Activated CD4-positive, alpha-beta memory T cell treated with anti-CD3 and anti-CD28 coated beads, Interleukin-2, amount 10 ng/mL, durations not matched to agents 7 days and 5 days (primary cell): ENCODE results near the gene SLC25A27. TPM values are rescaled to one million over a fixed set of nuclear protein-coding genes. Genes with fewer than 3 reads are reported as not detected.

Experiments used
- CTCF ChIA-PET: fragments of 350-600 bp; sonication (Branson Sonifier 250); formaldehyde crosslinking; loops from one replicate; lab custom pipeline; 2021; ENCODE audit warnings: antibody characterized with exemption, inconsistent platforms; lab: Charles Lee
- POLR2A ChIA-PET: fragments of 350-600 bp; sonication (Branson Sonifier 250); formaldehyde crosslinking; loops from one replicate; lab custom pipeline; 2021; ENCODE audit warnings: antibody characterized with exemption; lab: Charles Lee
- DNase-seq: peaks from one replicate; pipeline ENCODE4 v3.0.0-alpha.2; 2020
- H3K27ac Mint-ChIP-seq: one replicate; pipeline ENCODE4 v1.8.0; 2021; ENCODE audit warnings: mild to moderate bottlenecking, mixed read lengths
- H3K27me3 Mint-ChIP-seq: one replicate; pipeline ENCODE4 v1.8.0; 2021; ENCODE audit warnings: mixed read lengths
- H3K36me3 Mint-ChIP-seq: one replicate; pipeline ENCODE4 v1.8.0; 2021; ENCODE audit warnings: low read depth, mixed read lengths
- H3K4me1 Mint-ChIP-seq: one replicate; pipeline ENCODE4 v1.8.0; 2021; ENCODE audit warnings: mixed read lengths
- H3K4me3 Mint-ChIP-seq: one replicate; pipeline ENCODE4 v1.8.0; 2021; ENCODE audit warnings: mild to moderate bottlenecking, mixed read lengths
- H3K9me3 Mint-ChIP-seq: one replicate; pipeline ENCODE4 v1.8.0; 2021; ENCODE audit warnings: mixed read lengths
- total RNA-seq, 2 experiments: library from RNA; stranded (reverse); gene quantifications; one replicate each; pipeline ENCODE4 v1.2.3, GENCODE V29; 2021

Gene SLC25A27, protein sequence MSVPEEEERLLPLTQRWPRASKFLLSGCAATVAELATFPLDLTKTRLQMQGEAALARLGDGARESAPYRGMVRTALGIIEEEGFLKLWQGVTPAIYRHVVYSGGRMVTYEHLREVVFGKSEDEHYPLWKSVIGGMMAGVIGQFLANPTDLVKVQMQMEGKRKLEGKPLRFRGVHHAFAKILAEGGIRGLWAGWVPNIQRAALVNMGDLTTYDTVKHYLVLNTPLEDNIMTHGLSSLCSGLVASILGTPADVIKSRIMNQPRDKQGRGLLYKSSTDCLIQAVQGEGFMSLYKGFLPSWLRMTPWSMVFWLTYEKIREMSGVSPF
- not detected for total RNA-seq

- Mint-ChIP-seq H3K36me3 (no peaks in the 10 kb centered on the region), H3K9me3 (no peaks in the 10 kb centered on the region), H3K4me1 (peaks cover 15% of the 10 kb centered on the region), H3K27ac (no peak within 1 kb of the TSS), H3K4me3 (peak within 1 kb of the TSS; percentile 71), H3K27me3 (peaks cover 45% of the 10 kb centered on the region)
- POLR2A ChIA-PET: no interaction called here
- CTCF ChIA-PET: no interaction called here
- DNase-seq: peak; percentile 85
These were observed at the start of gene SLC25A27, which contains the start of gene CYP39A1 for GRCh38 chr6:46652603-46653438. Gene SLC25A27, plus strand, starts transcription at chr6:46652975. Its CDS starts 218 bp downstream, at chr6:46653193. Gene CYP39A1, minus strand, starts transcription at chr6:46652818. Its CDS starts 236 bp downstream, at chr6:46652582.

GRCh38 chr6:46605091-46605797, 47.5 kb upstream of the SLC25A27 start:
- POLR2A ChIA-PET: no interaction called here

GRCh38 chr6:46606338-46606737, 46.4 kb upstream of the SLC25A27 start:
- POLR2A ChIA-PET: no interaction called here
- no peak for DNase-seq
- H3K36me3 Mint-ChIP-seq: no peaks in the 10 kb centered on the region
- H3K27me3 Mint-ChIP-seq: peaks cover 4% of the 10 kb centered on the region
- peaks cover 1% of the 10 kb centered on the region for H3K4me1 Mint-ChIP-seq
- no peak overlapping the region for H3K27ac Mint-ChIP-seq
- CTCF ChIA-PET: no interaction called here
- H3K4me3 Mint-ChIP-seq: no peak overlapping the region
- no peaks in the 10 kb centered on the region for H3K9me3 Mint-ChIP-seq

More at GRCh38 chr6:46605091-46605797, 47.5 kb upstream of the SLC25A27 start:
- Mint-ChIP-seq H3K9me3 (no peaks in the 10 kb centered on the region), H3K27ac (no peak overlapping the region), H3K27me3 (peaks cover 4% of the 10 kb centered on the region), H3K4me3 (no peak overlapping the region), H3K36me3 (no peaks in the 10 kb centered on the region), H3K4me1 (peaks cover 1% of the 10 kb centered on the region)
- CTCF ChIA-PET: no interaction called here
- no peak for DNase-seq

GRCh38 chr6:46610862-46611553, 41.8 kb upstream of the SLC25A27 start:
- ChIA-PET POLR2A (no interaction called here), CTCF (no interaction called here)
- peaks cover 6% of the 10 kb centered on the region for H3K27me3 Mint-ChIP-seq
- H3K4me1 Mint-ChIP-seq: no peaks in the 10 kb centered on the region
- H3K27ac Mint-ChIP-seq: no peak overlapping the region
- H3K4me3 Mint-ChIP-seq: no peak overlapping the region
- no peak for DNase-seq
- H3K36me3 Mint-ChIP-seq: no peaks in the 10 kb centered on the region
- H3K9me3 Mint-ChIP-seq: no peaks in the 10 kb centered on the region

- no peak overlapping the region for H3K27ac Mint-ChIP-seq
- H3K4me1 Mint-ChIP-seq: no peaks in the 10 kb centered on the region
- DNase-seq: no peak
- H3K4me3 Mint-ChIP-seq: no peak overlapping the region
- CTCF ChIA-PET: no interaction called here
- no peaks in the 10 kb centered on the region for H3K36me3 Mint-ChIP-seq
- no peaks in the 10 kb centered on the region for H3K9me3 Mint-ChIP-seq
- POLR2A ChIA-PET: no interaction called here
- peaks cover 6% of the 10 kb centered on the region for H3K27me3 Mint-ChIP-seq
These were observed 40.1 kb upstream of the SLC25A27 start for GRCh38 chr6:46612645-46613044.

GRCh38 chr6:46618726-46619125, 34.0 kb upstream of the SLC25A27 start:
- DNase-seq: no peak
- Mint-ChIP-seq H3K27ac (no peak overlapping the region), H3K4me1 (no peaks in the 10 kb centered on the region), H3K27me3 (peaks cover 21% of the 10 kb centered on the region), H3K4me3 (no peak overlapping the region), H3K9me3 (no peaks in the 10 kb centered on the region), H3K36me3 (no peaks in the 10 kb centered on the region)
- POLR2A ChIA-PET: no interaction called here
- CTCF ChIA-PET: no interaction called here

- Mint-ChIP-seq H3K27me3 (peaks cover 8% of the 10 kb centered on the region), H3K9me3 (no peaks in the 10 kb centered on the region), H3K4me1 (peaks cover 3% of the 10 kb centered on the region), H3K27ac (no peak overlapping the region), H3K4me3 (no peak overlapping the region), H3K36me3 (no peaks in the 10 kb centered on the region)
- ChIA-PET CTCF (no interaction called here), POLR2A (no interaction called here)
- no peak for DNase-seq
These were observed 26.4 kb upstream of the SLC25A27 start for GRCh38 chr6:46626228-46626909.

DNA sequence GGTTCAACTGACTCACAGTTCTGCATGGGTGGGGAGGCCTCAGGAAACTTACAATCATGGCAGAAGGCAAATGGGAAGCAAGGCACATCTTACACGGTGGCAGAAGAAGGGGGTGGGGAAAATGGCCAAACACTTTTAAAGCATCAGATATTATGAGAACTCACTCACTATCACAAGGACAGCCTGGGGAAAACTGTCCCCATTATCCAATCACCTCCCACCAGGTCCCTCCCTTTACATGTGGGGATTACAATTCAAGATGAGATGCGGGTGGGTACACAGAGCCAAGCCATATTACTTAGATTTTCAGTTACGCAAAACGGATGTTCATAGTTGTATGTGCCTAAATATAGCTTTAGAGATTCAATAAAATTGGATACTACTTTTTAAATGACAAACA, 25.8 kb upstream of the SLC25A27 start:
- no peak for DNase-seq
- POLR2A ChIA-PET: no interaction called here
- CTCF ChIA-PET: no interaction called here
- peaks cover 3% of the 10 kb centered on the region for H3K4me1 Mint-ChIP-seq
- H3K27me3 Mint-ChIP-seq: peaks cover 11% of the 10 kb centered on the region
- no peak overlapping the region for H3K27ac Mint-ChIP-seq
- no peaks in the 10 kb centered on the region for H3K9me3 Mint-ChIP-seq
- H3K36me3 Mint-ChIP-seq: no peaks in the 10 kb centered on the region
- no peak overlapping the region for H3K4me3 Mint-ChIP-seq

GRCh38 chr6:46628498-46628897, 24.3 kb upstream of the SLC25A27 start:
- Mint-ChIP-seq H3K9me3 (no peaks in the 10 kb centered on the region), H3K27me3 (peaks cover 7% of the 10 kb centered on the region), H3K27ac (no peak overlapping the region), H3K4me3 (no peak overlapping the region), H3K36me3 (no peaks in the 10 kb centered on the region), H3K4me1 (peaks cover 3% of the 10 kb centered on the region)
- no peak for DNase-seq
- ChIA-PET CTCF (no interaction called here), POLR2A (no interaction called here)

DNA sequence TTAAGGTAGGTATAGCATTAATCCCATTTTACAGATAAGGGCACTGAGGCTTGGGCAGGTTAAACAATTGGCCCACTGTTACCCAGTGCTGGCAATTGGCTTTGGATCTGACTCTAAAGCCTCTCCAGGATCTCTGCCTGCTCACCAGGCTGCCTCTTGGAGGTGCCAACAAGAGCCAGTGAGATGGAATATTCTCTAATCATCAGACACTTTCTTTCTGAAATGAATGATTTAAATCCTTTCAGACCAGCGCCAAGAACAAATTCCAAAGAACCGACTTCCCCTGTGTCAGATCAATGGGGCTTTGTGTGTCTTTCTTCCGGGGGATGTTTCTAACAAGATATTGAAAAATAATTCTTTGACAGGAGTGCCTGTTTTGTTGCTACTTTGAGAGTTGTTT, 23.8 kb upstream of the SLC25A27 start:
- ChIA-PET CTCF (no interaction called here), POLR2A (no interaction called here)
- Mint-ChIP-seq H3K4me3 (no peak overlapping the region), H3K27me3 (peaks cover 3% of the 10 kb centered on the region), H3K27ac (no peak overlapping the region), H3K4me1 (peaks cover 3% of the 10 kb centered on the region), H3K36me3 (no peaks in the 10 kb centered on the region), H3K9me3 (no peaks in the 10 kb centered on the region)
- DNase-seq: no peak

GRCh38 chr6:46629691-46630090, 23.1 kb upstream of the SLC25A27 start:
- Mint-ChIP-seq H3K27me3 (peaks cover 5% of the 10 kb centered on the region), H3K27ac (no peak overlapping the region), H3K9me3 (no peaks in the 10 kb centered on the region), H3K36me3 (no peaks in the 10 kb centered on the region), H3K4me3 (no peak overlapping the region), H3K4me1 (peaks cover 3% of the 10 kb centered on the region)
- POLR2A ChIA-PET: no interaction called here
- no peak for DNase-seq
- CTCF ChIA-PET: no interaction called here

GRCh38 chr6:46632053-46632452, 20.7 kb upstream of the SLC25A27 start:
- H3K4me3 Mint-ChIP-seq: no peak overlapping the region
- ChIA-PET POLR2A (interaction anchor here (0.7 kb wide), 1 partner anchor 364 kb away, joined by 3 read pairs; no protein-coding TSS in a partner anchor), CTCF (no interaction called here)
- H3K36me3 Mint-ChIP-seq: no peaks in the 10 kb centered on the region
- H3K4me1 Mint-ChIP-seq: no peaks in the 10 kb centered on the region
- H3K9me3 Mint-ChIP-seq: no peaks in the 10 kb centered on the region
- DNase-seq: no peak
- H3K27me3 Mint-ChIP-seq: peaks cover 5% of the 10 kb centered on the region
- no peak overlapping the region for H3K27ac Mint-ChIP-seq
